NCI-H345 (cell line): ENCODE results near the gene ADCY2.

Experiments
- DNase-seq: peaks from one replicate; lab custom pipeline; 2025; lab: John Stamatoyannopoulos, UW

ADCY2 gene

DNA sequence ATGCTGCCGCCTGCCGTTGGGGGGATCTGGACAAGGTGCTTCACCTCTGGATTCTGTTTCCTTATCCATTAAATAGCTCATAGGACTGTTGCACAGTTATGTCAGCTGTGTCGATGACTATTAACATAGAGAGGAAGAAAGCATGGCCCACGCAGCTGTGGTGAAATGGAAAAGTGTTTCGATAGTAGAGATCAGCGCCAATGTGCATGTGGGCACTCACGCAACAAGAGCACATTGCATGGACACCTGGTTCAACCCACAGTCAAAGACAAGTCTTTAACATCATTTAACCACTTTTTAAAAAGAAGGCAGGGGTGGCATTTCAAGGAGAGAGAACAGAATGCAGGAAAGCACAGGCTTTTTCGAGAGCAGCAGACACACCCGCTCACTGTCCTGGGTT is 107.6 kb downstream of the ADCY2 start:
- DNase-seq: no peak

DNA sequence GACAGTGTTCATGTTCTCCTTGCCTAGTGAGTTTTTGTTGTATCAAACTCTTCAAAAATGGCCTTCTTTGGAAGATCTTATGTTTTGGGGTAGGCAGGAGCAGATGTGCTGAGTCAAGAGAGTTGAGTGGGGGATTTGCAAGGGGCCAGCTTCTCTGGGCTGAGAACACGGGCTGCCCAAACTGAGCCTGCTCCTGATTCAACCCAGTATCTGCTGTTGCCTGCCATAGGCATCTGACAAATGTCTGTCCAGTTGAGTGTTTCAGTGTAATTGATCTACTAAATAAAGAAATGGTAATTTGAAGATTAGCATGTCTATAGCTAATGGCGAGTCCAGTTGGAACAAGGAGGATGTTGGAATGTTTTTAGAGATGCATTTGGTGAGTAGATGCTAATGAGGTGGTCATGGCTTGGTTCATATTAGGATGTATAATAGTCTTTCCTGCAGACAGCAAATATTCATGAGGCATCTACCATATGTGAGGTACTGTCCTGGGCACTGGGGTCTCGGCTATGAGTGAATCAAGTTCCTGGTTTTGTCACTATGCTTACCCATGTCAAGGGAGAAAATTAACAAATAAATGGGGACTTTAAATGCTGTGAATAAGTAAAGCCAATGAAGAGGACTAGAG is 119.5 kb downstream of the ADCY2 start:
- DNase-seq: no peak

DNA sequence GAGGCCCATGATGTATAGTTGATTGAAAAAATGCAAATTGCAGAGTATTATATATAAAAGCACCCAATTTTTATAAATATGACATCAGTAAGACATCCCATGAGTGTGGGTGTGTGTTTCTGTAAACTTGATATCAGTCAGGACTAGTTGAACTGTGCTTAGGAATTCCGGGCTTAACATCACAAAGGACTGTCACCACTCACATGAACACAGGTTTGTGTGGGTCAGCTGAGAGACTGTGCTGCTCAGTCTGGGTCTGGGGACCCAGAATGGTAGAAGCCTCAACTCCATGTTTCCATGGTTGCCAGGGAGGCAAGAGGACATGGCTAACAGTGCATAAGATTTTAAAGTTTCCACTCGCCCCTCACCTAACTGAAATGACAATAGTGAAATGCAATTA is 120.3 kb downstream of the ADCY2 start:
- DNase-seq: no peak

DNA sequence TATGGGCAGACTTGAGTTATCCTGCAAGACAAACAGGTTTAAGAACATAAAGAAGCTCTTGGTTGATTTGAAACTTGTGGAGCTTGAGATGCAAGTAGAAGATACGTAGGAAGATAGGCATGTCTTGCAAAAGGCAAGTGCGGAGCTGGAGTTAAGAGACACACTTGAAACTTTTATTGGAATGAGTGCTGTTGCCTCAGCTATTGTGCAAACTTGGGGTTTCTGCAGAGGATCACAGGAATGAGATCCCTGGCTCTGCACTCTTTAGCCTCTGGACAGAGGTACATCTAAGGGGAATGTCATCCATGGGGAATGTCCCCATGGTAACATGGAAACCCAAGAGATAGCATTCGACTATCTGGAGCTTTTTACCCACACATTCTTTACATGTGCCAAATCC is 121.1 kb downstream of the ADCY2 start:
- no peak for DNase-seq

- DNase-seq: peak; percentile 91
Measured at GRCh38 chr5:7518947-7519560, 123.1 kb downstream of the ADCY2 start.

- DNase-seq: no peak
Measured at GRCh38 chr5:7519564-7519963, 123.6 kb downstream of the ADCY2 start.

DNA sequence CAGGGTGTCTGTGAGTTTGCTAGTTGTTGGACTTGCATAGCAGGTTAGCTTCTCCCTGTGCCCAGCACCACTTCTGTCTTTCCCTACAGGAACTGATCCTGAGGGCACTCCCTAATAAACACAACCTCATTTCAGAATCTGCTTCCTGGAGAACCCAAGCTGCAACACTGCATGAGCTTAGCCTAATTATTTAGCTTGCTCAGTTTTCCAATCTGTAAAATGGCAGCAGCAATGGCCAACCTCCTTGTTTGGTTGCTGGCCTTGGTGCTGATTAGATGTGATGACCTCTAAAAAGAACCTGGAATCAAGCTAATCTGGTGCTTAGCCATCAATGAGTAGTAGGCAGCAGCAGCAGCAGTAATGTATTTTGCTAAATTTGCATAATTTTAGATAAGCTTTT is 133.9 kb downstream of the ADCY2 start:
- no peak for DNase-seq

DNA sequence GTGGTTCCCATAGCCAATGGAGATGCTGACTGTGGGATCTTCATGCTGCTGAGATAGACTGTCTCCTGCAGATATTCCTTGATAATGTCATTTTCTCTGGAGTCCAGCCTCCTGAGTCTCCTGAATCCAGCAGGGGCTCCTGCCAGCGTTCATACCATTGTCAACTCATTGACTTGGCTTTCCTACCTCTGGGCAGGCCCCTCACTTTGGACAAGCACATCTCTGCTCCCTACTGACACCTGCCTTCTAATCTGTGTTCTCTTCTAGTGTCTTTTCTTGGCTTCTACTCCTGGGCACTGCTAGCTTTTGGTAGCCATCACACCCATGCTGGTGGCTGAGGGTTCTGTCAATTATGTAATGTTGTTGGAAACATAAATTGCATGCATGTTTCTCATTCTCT is 138.0 kb downstream of the ADCY2 start:
- no peak for DNase-seq

- DNase-seq: no peak
Measured at GRCh38 chr5:7534505-7534904, 138.6 kb downstream of the ADCY2 start.

GRCh38 chr5:7537573-7537972 is 141.6 kb downstream of the ADCY2 start:
- no peak for DNase-seq

DNA sequence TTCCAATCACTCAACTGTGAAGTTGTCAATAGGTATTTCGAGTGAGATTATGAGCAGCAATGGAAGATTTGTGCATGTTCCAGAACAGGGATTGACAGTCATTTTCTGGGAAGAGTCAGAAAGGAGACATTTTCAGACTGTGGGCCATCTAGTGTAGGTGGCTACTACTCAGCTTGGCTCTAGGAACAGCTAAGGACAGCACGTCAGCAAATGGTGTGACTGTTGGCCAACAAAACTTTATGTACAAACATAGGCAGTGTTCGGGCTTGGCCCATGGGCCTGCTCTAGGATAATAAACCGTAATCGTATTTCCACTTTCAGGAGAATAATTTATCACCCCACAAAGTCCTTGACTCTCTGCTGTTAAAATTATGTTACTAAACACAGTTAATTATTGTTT is 143.6 kb downstream of the ADCY2 start:
- no peak for DNase-seq

DNA sequence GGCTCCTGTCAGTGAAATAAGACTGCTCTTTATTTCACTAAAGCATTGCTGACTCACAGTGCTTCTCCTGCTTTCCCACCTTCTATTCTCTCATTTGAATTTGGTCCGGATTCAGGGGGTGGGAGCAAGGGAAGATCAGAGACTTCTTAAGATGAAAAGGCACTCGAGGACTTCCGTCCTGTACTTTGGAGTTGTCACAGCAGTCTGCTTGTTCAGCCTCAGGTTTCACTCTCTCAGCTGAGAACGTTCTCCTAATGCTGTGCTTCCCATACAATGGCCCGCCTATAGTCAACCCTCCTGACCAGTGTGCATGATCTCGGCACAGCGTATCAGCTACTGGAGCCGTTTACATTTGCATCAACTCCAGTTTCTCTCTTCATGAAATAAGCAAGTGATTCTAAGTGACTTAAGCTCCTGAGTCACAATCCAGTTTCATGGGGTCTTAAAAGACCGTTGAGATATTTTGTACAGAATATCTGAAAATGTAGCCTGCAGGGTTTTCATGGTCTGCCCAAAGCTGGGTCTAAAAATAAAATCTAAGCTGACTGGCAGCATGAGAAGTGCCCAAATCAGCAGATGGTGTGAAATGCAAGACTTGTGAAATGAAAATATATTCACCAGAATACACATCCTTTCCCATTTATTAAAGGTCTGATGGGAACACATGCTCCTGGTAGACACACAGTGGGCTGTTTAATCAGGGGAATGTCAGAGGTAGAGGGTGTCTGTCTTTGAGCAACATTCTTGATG is 145.0 kb downstream of the ADCY2 start:
- no peak for DNase-seq

DNA sequence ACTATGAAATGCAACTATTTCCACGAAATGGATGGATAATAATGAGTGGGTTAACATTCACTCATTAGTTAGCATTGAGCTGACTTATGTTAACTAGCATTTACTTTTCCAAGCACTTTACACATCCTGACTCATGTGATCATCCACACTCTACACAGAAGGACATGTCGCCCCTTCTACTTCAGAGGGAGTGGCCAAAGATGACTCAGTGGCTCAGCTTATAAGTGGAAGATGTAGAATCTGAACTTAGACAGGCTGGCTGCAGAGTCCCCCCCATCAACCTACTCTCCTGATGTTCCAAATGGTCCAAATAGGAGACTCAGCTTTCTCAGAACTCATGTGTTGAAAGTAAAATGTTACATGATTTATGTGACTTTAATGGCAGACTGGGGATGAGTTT is 146.0 kb downstream of the ADCY2 start:
- no peak for DNase-seq

- DNase-seq: no peak
Measured at GRCh38 chr5:7546555-7546954, 150.6 kb downstream of the ADCY2 start.

DNA sequence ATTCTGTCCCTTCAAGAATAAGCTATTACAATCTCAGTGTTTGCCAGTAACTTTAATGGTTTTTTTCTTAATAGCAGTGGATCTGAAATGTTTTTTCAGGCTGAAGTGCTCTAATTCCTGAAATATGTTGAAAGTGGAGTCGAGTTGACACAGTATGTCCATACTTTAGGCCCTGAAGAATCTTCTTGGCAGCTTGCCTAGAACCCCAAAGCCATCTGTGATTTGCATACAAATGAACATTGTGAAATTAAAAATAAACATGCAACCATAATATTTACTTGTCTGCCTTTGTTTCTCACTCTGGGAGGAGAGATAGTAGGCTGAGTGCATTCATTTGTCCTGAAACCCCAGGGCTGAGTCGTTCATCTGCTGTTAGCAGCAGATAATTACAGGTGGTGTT is 152.7 kb downstream of the ADCY2 start:
- peak; percentile 74 for DNase-seq

- no peak for DNase-seq
Measured at GRCh38 chr5:7565559-7565958, 169.6 kb downstream of the ADCY2 start.

- DNase-seq: no peak
Measured at GRCh38 chr5:7576023-7576715, 180.2 kb downstream of the ADCY2 start.

GRCh38 chr5:7577381-7577780 is 181.4 kb downstream of the ADCY2 start:
- no peak for DNase-seq

- no peak for DNase-seq
Measured at GRCh38 chr5:7578071-7578470, 182.1 kb downstream of the ADCY2 start.

DNA sequence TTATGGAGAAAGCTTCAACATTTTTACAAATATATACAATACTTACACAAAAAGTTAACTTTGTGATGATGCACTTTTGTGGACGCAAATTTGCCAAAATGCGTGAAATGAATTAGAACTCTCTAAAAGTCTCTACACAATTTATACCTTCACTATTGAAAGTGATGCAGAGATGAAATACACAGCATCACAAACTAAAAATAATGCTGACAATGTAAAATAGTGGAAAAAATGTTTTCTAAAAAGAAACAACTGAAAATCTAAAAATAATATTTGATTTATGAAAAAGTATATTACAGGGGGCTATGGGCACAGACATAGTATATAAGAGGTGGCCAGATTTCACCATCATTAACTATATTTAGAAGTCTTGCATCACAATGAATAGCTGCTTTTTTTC is 188.8 kb downstream of the ADCY2 start:
- no peak for DNase-seq

- no peak for DNase-seq
Measured at GRCh38 chr5:7585807-7586206, 189.9 kb downstream of the ADCY2 start.

- no peak for DNase-seq
Measured at GRCh38 chr5:7586480-7586879, 190.5 kb downstream of the ADCY2 start.

GRCh38 chr5:7589800-7590199 is 193.9 kb downstream of the ADCY2 start:
- DNase-seq: no peak
